ENCODE measurements around the gene C3orf33.

Gene C3orf33

DNA sequence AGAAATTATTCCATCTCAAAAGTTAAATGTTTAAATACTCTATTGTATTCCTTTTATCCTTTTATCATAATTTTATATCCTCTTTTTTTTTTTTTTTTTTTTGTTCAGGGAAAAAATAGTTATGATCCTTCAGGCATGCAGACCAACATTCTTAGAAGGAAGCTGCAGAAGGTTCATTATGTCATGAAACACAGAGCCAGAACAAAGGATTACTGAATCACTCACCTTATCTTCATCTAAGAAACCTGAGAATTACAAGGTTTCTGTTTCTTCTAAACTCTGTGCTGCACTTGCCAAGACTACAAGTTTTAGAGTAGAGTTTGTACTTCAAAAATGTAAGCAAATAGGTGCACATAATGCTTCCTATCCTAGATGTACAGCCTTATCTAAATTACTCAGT lies 64.5 kb downstream of the C3orf33 start:
- DNase-seq: no peak

DNA sequence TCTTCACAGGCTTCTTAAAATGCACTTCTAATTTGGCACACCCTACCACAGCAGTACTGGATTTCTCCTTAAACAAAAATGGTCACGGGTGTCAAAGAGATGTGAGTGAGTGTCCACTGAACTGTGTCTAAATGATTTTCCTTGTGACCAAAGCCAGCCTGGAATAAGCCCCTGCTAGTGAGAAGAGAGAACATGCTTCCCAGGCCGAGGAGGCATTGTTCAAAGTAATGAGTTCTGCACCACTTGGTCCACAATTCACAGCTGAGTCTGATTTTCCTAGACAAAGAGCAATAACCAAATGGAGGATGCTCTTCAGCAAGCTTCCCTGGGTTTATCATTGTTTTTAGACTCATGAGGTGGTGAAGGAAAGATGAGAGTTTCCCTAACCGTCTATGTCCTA lies 65.0 kb downstream of the C3orf33 start:
- no peak for DNase-seq

DNA sequence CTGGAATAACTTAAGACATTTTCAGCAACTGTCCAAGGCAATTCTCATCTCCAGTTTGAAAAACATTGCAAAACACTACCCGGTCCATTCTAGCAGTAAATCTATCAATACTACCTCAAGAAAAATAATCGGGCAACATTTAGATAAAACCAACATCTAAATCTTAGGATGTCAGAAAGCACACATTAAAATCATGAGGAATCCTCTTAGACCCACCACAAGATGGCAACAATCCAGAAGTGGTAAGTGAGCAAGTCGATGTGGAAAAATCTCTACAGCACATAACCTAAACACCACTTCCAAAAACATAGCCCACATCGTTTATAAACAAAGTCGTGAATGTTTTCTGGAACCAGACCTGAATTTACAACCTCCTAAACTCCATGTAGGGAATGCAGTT lies 66.9 kb downstream of the C3orf33 start:
- DNase-seq: no peak

DNA sequence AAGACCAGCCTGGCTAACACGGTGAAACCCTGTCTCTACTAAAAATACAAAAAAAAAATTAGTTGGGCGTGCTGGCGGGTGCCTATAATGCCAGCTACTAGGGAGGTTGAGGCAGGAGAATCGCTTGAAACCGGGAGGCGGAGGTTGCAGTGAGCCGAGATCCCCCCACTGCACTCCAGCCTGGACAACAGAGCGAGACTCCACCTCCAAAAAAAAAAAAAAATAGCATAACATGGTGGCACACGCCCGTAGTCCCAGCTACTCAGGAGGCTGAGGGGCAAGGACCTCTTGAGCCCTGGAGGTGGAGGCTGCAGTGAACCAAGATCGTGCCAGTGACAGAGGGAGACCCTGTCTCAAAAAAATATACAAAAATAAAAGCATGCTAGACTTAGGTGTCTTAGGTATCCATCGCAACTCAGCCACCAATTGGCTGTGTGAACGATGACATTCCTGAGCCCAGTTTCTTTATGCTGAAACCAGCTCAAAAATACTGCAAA lies 67.5 kb downstream of the C3orf33 start:
- no peak for DNase-seq

DNA sequence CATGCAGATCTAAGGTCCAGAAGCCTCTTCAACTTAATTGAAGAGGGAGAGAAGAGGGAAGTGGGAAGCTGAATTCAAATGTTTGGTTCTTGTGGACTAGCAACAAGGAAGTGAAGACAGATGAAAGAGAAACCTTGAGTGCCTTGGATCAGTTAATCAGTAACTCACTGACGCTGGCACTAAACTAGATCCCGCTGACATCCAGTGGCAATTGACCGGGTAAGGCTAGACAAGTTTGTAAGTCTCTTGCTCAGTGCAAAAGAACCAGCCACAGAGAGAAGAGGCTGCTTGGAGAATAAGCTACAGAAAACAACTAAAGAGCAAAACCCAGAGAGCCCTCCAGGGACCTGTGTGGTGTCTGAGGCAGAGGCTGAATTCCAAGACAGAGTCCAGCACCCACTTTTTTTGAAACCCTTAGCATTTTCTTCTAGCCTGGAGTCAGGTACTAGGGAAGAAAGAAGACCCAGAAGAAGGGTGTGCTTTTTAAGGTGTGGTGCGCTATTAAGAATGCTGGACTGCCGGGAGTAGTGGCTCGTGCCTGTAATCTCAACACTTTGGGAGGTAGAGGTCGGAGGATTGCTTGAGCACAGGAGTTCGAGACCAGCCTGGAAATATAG lies 68.1 kb downstream of the C3orf33 start:
- no peak for DNase-seq

DNA sequence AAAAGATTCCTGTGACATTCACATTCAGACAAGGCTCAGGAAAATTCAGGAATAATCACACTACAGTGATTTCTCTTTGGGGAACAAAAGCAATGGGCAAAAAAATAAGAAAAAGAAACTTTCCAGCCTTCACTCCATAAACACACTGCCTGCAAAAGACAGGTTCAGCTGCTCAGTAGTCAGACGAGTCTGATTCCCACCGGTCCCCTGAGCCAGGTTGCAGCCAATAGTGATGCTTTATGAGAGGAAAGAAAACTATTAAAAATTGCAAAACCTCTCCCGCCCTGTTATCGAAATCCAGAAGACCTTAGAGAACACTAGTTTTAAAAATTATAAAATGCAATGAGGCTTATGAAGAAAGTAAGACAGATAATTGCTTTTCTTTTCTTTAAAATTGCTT lies 69.7 kb downstream of the C3orf33 start:
- DNase-seq: no peak

DNA sequence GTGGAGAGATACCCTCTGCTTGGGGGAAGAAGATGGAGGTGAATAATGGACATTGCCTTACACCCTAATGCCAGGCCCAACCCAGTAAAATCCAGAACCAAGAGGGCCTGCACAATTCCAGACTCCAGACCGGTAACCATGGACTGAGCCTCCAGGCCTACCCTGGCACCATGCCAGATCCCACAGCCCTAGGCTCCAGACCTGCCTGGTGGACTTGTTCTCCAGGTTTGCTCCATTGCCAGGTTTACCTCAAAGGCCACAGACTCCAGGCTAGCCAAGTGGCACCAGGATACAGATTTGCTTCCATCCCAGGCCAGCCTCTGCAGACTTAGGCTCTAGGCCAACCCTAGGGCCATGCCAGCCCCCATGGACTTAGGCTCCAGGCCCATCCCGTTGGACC lies 75.2 kb downstream of the C3orf33 start:
- DNase-seq: no peak

DNA sequence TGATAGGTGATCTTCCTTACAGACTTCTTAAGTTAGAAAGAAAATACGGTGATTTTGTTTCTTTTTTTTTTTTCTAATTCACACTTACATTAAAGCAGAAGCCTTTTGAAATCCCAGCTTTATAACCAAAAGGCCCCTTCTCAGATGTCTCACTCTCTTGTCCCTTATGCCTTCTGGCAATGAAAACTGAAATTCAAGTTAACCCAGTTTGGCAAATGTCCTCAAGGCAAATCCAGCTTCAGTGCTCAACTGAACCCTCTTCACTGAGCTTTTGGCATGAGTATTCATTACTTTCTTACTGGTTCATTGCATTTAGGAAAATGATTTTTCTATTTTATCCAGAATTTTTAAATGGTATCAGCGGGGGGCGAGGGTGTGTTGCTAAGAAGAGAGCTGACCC lies 78.2 kb downstream of the C3orf33 start:
- DNase-seq: no peak

DNA sequence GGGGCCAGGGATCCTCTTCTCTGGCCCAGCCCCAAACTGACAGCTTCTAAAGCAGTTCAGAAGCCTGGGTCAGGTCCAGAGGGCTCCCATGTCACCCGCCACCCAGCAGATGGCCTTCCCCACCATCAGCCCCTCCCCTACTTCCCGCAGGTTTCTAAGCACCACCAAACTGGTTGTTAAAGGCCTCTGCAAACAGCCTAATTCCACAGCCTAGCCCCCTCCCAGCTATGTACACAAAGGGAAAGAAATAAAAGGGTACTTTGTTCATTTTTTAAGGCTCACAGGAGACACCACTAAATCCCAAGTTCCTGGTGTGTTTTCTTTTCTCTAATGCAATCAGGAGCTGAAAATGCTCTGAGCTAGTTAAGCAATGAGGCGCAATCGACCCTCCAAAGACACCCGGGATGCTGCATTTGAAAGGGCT lies 91.8 kb downstream of the C3orf33 start:
- no peak for DNase-seq
